ENCODE data around the gene ITPA. TPM values are rescaled to one million over a fixed set of nuclear protein-coding genes. Genes with fewer than 3 reads are reported as not detected.

The ITPA gene
- total and polyA plus RNA-seq, 2 of the 13 experiments (the other 11 are each of a cell fraction or from before 2014, with no cell fraction given) = 60.1 to 103 TPM

GRCh38 chr20:3209257-3209945 lies at the start of gene ITPA (continued):
- TF ChIP-seq RORA (CRISPR knock-in tag; IDR thresholded peaks at IDR 0.05) (no peak), ZNF572 (CRISPR knock-in tag; IDR thresholded peaks at IDR 0.05) (peak; percentile 50; the same call in 1 of the 2 replicates), RBM22 (optimal IDR thresholded peaks at IDR 0.05; ENCODE audit: low read length) (no peak), ZSCAN12 (CRISPR knock-in tag; IDR thresholded peaks at IDR 0.05) (no peak), FOXC1 (CRISPR knock-in tag; IDR thresholded peaks at IDR 0.05; ENCODE audit: borderline replicate concordance) (0 out of 2 replicates have a peak, but pooled peaks have one; percentile 13), WIZ (CRISPR knock-in tag; IDR thresholded peaks at IDR 0.05) (peak; percentile 93), BRD4 (CRISPR knock-in tag; IDR thresholded peaks at IDR 0.05) (peak; percentile 83), MAF1 (CRISPR knock-in tag; IDR thresholded peaks at IDR 0.05; ENCODE audit: borderline replicate concordance) (no peak; the same call in 1 of the 2 replicates), TBX2 (CRISPR knock-in tag; IDR thresholded peaks at IDR 0.05; ENCODE audit: borderline replicate concordance) (peak; percentile 83; the same call in 1 of the 2 replicates), ZNF263 (CRISPR knock-in tag; IDR thresholded peaks at IDR 0.05) (peak; percentile 78), BCL3 (CRISPR knock-in tag; IDR thresholded peaks at IDR 0.05) (peak; percentile 86), PHF21A (CRISPR knock-in tag; IDR thresholded peaks at IDR 0.05) (0 out of 2 replicates have a peak, but pooled peaks have one; percentile 29), MAZ (IDR thresholded peaks at IDR 0.05; ENCODE audit: borderline replicate concordance, low read depth, low read length) (peak; percentile 52; the same call in 1 of the 2 replicates), MAZ (CRISPR knock-in tag; IDR thresholded peaks at IDR 0.05; ENCODE audit: low read depth) (peak; percentile 88; the same call in 1 of the 2 replicates), ZFX (CRISPR knock-in tag; IDR thresholded peaks at IDR 0.05; ENCODE audit: low read depth) (peak; percentile 84), PAWR (CRISPR knock-in tag; IDR thresholded peaks at IDR 0.05; ENCODE audit: borderline replicate concordance) (peak; percentile 39), IRF2 (CRISPR knock-in tag; IDR thresholded peaks at IDR 0.05) (peak; percentile 26; the same call in 1 of the 2 replicates)
- TF ChIP-seq, protein P1, sequence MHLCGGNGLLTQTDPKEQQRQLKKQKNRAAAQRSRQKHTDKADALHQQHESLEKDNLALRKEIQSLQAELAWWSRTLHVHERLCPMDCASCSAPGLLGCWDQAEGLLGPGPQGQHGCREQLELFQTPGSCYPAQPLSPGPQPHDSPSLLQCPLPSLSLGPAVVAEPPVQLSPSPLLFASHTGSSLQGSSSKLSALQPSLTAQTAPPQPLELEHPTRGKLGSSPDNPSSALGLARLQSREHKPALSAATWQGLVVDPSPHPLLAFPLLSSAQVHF (CRISPR knock-in tag; IDR thresholded peaks at IDR 0.05) = no peak
- TF ChIP-seq, protein P2, sequence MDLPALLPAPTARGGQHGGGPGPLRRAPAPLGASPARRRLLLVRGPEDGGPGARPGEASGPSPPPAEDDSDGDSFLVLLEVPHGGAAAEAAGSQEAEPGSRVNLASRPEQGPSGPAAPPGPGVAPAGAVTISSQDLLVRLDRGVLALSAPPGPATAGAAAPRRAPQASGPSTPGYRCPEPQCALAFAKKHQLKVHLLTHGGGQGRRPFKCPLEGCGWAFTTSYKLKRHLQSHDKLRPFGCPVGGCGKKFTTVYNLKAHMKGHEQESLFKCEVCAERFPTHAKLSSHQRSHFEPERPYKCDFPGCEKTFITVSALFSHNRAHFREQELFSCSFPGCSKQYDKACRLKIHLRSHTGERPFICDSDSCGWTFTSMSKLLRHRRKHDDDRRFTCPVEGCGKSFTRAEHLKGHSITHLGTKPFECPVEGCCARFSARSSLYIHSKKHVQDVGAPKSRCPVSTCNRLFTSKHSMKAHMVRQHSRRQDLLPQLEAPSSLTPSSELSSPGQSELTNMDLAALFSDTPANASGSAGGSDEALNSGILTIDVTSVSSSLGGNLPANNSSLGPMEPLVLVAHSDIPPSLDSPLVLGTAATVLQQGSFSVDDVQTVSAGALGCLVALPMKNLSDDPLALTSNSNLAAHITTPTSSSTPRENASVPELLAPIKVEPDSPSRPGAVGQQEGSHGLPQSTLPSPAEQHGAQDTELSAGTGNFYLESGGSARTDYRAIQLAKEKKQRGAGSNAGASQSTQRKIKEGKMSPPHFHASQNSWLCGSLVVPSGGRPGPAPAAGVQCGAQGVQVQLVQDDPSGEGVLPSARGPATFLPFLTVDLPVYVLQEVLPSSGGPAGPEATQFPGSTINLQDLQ (CRISPR knock-in tag; IDR thresholded peaks at IDR 0.05) = peak; percentile 49; the same call in 1 of the 2 replicates
- TF ChIP-seq, protein P3, sequence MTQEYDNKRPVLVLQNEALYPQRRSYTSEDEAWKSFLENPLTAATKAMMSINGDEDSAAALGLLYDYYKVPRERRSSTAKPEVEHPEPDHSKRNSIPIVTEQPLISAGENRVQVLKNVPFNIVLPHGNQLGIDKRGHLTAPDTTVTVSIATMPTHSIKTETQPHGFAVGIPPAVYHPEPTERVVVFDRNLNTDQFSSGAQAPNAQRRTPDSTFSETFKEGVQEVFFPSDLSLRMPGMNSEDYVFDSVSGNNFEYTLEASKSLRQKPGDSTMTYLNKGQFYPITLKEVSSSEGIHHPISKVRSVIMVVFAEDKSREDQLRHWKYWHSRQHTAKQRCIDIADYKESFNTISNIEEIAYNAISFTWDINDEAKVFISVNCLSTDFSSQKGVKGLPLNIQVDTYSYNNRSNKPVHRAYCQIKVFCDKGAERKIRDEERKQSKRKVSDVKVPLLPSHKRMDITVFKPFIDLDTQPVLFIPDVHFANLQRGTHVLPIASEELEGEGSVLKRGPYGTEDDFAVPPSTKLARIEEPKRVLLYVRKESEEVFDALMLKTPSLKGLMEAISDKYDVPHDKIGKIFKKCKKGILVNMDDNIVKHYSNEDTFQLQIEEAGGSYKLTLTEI (CRISPR knock-in tag; conservative IDR thresholded peaks at IDR 0.05) = no peak

Data from HepG2 (cell line).